A673 (cell line): ENCODE results near the gene CGB2. TPM values are rescaled to one million over a fixed set of nuclear protein-coding genes. Genes with fewer than 3 reads are reported as not detected.
"Not testable (repeated sequence)": the region's sequence is repeated elsewhere in the genome, so short reads cannot be mapped to it uniquely, and the experiment has no call there.

Experiments used
- BruUV-seq: library from RNA; stranded (reverse); fragments of 400-500 nt; replicated peaks from 2 replicates; lab custom pipeline; 2021; lab: Mats Ljungman, UMichigan
- CTCF ChIA-PET: fragments of 300-600 bp; sonication (Branson Sonifier 250); formaldehyde crosslinking; loops from one replicate; lab custom pipeline; 2022; ENCODE audit warnings: antibody characterized with exemption; lab: Charles Lee
- POLR2A ChIA-PET: fragments of 300-600 bp; sonication (Branson Sonifier 250); formaldehyde crosslinking; loops from one replicate; lab custom pipeline; 2022; ENCODE audit warnings: antibody characterized with exemption; ENCODE audit not compliant: low non-redundant PET; lab: Charles Lee
- DNase-seq: peaks from one replicate; pipeline ENCODE4 v3.0.0-alpha.2; 2015; ENCODE audit warnings: low spot score
- H3K27ac ChIP-seq: fragments of 200-600 bp; sonication (generic); 2 replicates; pipeline ENCODE4 v1.5.1; 2016; ENCODE audit warnings: mixed run types, low read depth, mild to moderate bottlenecking, mixed read lengths, antibody characterized with exemption, low read length; ENCODE audit not compliant: poor library complexity, severe bottlenecking
- H3K27me3 ChIP-seq: fragments of 200-600 bp; sonication (generic); replicated peaks from 2 replicates; pipeline ENCODE4 v1.6.1; 2017; ENCODE audit warnings: mixed run types, low read depth, mild to moderate bottlenecking, mixed read lengths, antibody characterized with exemption, low read length; ENCODE audit not compliant: insufficient read depth, poor library complexity
- H3K36me3 ChIP-seq: fragments of 200-600 bp; sonication (generic); 2 replicates; pipeline ENCODE4 v1.6.1; 2016; ENCODE audit warnings: mixed run types, mild to moderate bottlenecking, mixed read lengths, antibody characterized with exemption, low read length; ENCODE audit not compliant: insufficient read depth, poor library complexity, severe bottlenecking
- H3K4me1 ChIP-seq: fragments of 200-600 bp; sonication (generic); 2 replicates; pipeline ENCODE4 v1.6.1; 2017; ENCODE audit warnings: mixed run types, mild to moderate bottlenecking, mixed read lengths, antibody characterized with exemption, low read length; ENCODE audit not compliant: insufficient read depth, poor library complexity, severe bottlenecking
- H3K4me3 ChIP-seq: fragments of 200-600 bp; sonication (generic); 2 replicates; pipeline ENCODE4 v1.5.1; 2016; ENCODE audit warnings: low read depth, mixed run types, mild to moderate bottlenecking, mixed read lengths, low read length; ENCODE audit not compliant: poor library complexity, severe bottlenecking
- H3K9me3 ChIP-seq: fragments of 200-600 bp; sonication (generic); 2 replicates; pipeline ENCODE4 v1.6.1; 2016; ENCODE audit warnings: mixed run types, low read depth, mild to moderate bottlenecking, mixed read lengths, antibody characterized with exemption, low read length; ENCODE audit not compliant: poor library complexity, severe bottlenecking
- EZH2 ChIP-seq: fragments of 200-600 bp; sonication (generic); IDR thresholded peaks from 2 replicates; pipeline ENCODE4 v1.6.1; 2017; ENCODE audit warnings: borderline replicate concordance, low read depth, mild to moderate bottlenecking, mixed read lengths, antibody characterized with exemption, low read length; ENCODE audit not compliant: poor library complexity, severe bottlenecking
- intact Hi-C: fragments of 100-400 bp; cut with micrococcal nuclease; formaldehyde crosslinking; loops from one replicate; pipeline ENCODE4 v1.10.0; 2022; ENCODE audit not compliant: unreplicated experiment
- total RNA-seq: library from RNA; stranded (reverse); gene quantifications from 2 replicates; pipeline ENCODE4 v1.2.3, GENCODE V29; 2021
- TF ChIP-seq, protein P1 (sequence below): fragments of 300-800, 200-600 bp; sonication (generic); conservative IDR thresholded peaks from 2 replicates; pipeline ENCODE4 v1.5.1; 2017; ENCODE audit warnings: low read depth, mild to moderate bottlenecking, antibody characterized with exemption, low read length, moderate library complexity, mixed read lengths

The CGB2 gene
- total RNA-seq, 1 experiment from 2014 or later, result not detected

DNA sequence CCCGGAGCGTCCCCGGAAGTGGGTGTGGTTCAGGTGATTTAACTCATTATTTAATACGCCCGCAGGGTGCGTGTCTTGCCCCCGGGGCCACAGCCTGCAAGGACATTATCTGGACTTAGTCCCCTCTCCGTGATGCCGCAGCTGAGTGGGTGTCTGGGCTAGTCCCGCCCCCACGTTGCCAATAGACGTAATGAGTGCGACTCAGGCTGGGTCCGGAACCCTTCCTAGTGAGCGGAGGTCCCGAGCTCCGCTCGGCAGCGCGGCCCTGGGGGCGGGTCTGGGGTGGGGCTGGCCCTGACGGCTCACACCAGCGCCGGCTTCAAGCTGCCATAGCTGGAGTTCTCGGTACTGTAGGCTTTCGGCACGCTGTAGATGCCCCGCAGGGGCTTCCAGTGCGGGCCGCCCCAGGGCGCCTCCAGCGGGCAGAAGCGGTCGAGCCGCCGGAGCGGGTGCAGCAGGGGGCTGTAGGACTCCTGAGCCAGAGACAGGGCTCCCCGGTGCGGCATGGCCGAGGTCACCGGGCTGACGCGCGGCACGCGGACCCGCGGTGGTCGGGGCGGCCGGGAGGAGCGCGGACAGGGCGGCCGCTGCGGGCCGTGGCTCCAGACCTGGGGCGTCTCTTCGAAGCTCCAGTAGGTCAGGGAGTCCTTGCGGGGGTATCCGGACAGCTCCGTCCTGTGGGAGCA, 13.9 kb upstream of the CGB2 start:
- TF ChIP-seq EZH2, result no peak
- TF ChIP-seq, protein P1, sequence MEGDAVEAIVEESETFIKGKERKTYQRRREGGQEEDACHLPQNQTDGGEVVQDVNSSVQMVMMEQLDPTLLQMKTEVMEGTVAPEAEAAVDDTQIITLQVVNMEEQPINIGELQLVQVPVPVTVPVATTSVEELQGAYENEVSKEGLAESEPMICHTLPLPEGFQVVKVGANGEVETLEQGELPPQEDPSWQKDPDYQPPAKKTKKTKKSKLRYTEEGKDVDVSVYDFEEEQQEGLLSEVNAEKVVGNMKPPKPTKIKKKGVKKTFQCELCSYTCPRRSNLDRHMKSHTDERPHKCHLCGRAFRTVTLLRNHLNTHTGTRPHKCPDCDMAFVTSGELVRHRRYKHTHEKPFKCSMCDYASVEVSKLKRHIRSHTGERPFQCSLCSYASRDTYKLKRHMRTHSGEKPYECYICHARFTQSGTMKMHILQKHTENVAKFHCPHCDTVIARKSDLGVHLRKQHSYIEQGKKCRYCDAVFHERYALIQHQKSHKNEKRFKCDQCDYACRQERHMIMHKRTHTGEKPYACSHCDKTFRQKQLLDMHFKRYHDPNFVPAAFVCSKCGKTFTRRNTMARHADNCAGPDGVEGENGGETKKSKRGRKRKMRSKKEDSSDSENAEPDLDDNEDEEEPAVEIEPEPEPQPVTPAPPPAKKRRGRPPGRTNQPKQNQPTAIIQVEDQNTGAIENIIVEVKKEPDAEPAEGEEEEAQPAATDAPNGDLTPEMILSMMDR, result peak; percentile 62
- no peak overlapping the region for H3K27ac ChIP-seq
- CTCF ChIA-PET, result interaction anchor here (0.6 to 0.9 kb wide), 2 partner anchors 18 to 47 kb away, joined by 3 read pairs; no protein-coding TSS in a partner anchor
- DNase-seq, result peak; percentile 85
- intact Hi-C loops, result no loop called here
- no peaks in the 10 kb centered on the region for H3K9me3 ChIP-seq
- H3K27me3 ChIP-seq, result no peaks in the 10 kb centered on the region
- peaks cover 10% of the 10 kb centered on the region for H3K36me3 ChIP-seq
- POLR2A ChIA-PET, result no interaction called here
- H3K4me3 ChIP-seq, result peak overlapping the region; percentile 49
- peaks cover 15% of the 10 kb centered on the region for H3K4me1 ChIP-seq
- BruUV-seq, result no TSS peak

DNA sequence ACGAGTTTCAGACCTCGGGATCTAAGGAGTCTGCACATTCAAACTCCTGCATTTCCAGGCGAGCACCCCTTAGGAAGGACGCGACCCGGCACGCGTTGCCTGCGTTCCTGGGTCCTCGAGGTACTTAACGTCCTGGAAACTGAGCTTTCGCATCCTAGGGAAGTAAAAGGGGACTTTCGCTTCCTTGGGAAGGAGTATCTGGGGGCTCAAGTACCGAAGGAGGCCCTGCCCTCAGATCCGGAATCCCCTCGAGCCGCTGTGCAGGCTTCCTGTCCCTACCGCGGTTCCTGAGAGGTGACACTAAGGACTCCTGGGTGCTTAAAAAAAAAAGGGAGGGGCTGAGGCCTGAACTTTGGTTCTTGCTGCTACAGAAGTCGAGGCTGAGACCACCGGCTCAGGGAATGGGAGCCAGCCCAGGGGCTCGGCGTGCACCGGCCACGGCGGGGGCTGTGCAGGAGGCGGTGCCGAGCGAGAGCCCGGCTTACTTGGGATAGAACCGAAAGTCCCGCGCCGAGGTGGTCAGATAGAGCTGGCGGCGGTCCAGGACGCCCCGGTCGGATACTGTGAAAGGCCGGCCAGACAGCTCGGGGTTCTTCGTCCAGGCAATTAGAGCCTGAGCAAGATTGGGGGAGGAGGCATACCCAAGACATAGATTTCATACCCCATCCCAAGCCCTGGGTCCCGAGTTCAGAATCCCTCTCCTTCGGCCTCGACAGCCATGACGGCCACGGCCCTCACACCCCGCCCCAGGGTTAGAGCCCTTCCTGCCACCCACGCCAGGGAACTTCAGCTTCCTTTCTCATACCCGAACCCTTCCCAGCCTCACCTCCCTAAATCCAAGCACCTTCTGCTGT, 13.1 kb upstream of the CGB2 start:
- BruUV-seq, intact Hi-C loops, H3K27ac ChIP-seq, H3K27me3 ChIP-seq, POLR2A ChIA-PET, H3K9me3 ChIP-seq, H3K36me3 ChIP-seq: not testable (repeated sequence)
- CTCF ChIA-PET, result interaction anchor here (1.4 to 1.7 kb wide), 2 partner anchors 19 to 25 kb away, joined by 3 to 10 read pairs; partner anchors contain the start of genes GYS1 and RUVBL2
- peak; percentile 36 for DNase-seq
- Histone ChIP-seq H3K4me1 (peaks cover 15% of the 10 kb centered on the region), H3K4me3 (peak overlapping the region; percentile 49)

DNA sequence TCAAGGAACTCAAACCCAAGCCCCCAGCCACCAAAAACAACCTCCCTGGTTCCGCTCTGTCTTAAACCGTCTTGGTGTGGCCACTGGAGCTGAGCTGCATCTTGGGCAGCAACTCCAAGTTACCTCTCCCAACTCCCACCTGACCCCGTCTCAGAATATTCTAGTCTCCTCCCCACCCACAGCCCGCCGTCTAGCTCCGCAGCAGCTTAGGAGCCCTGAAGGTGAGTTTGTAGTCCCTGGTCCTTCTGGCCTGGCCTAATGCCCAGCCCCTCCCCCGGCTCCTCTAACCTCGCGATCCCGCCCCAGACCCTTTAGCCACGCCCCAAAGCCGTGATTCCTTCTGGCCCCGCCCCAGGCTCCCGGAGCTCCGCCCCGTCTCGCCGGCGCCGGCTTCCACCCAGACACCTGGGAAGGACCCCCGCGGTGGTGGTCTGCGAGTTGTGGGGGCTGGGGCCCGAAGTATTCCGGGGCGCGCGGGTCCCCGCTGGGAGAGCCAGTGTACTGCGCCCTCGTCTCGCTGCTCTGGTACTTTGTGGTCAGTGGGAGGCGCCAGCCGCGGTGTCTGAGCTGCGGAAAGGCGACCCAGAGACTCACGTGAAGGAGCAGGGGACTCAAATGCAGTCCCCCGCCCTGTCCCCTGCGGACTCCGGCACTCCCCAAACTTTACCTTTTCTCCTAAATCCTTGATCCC, 12.3 kb upstream of the CGB2 start:
- BruUV-seq, result TSS peak; percentile 17
- no peaks in the 10 kb centered on the region for H3K27me3 ChIP-seq
- no peak overlapping the region for H3K27ac ChIP-seq
- H3K36me3 ChIP-seq, result peaks cover 10% of the 10 kb centered on the region
- ChIA-PET CTCF (interaction anchor here (1.4 to 1.7 kb wide), 2 partner anchors 20 to 26 kb away, joined by 3 to 10 read pairs; partner anchors contain the start of genes GYS1 and RUVBL2), POLR2A (no interaction called here)
- DNase-seq, result peak; percentile 51
- H3K9me3 ChIP-seq, result no peaks in the 10 kb centered on the region
- H3K4me1 ChIP-seq, result peaks cover 15% of the 10 kb centered on the region
- TF ChIP-seq, protein P1, result peak; percentile 48
- no peak for TF ChIP-seq EZH2
- intact Hi-C loops, result no loop called here
- peak overlapping the region; percentile 49 for H3K4me3 ChIP-seq
